HG03097 (cell line): Measurements from ENCODE around the gene QSOX1.

Source experiments
- ATAC-seq: cut with Tn5 transposase; IDR thresholded peaks from one replicate; pipeline ENCODE4 v1.9.1; 2021; ENCODE audit not compliant: unreplicated experiment, low FRiP score

The QSOX1 gene

DNA sequence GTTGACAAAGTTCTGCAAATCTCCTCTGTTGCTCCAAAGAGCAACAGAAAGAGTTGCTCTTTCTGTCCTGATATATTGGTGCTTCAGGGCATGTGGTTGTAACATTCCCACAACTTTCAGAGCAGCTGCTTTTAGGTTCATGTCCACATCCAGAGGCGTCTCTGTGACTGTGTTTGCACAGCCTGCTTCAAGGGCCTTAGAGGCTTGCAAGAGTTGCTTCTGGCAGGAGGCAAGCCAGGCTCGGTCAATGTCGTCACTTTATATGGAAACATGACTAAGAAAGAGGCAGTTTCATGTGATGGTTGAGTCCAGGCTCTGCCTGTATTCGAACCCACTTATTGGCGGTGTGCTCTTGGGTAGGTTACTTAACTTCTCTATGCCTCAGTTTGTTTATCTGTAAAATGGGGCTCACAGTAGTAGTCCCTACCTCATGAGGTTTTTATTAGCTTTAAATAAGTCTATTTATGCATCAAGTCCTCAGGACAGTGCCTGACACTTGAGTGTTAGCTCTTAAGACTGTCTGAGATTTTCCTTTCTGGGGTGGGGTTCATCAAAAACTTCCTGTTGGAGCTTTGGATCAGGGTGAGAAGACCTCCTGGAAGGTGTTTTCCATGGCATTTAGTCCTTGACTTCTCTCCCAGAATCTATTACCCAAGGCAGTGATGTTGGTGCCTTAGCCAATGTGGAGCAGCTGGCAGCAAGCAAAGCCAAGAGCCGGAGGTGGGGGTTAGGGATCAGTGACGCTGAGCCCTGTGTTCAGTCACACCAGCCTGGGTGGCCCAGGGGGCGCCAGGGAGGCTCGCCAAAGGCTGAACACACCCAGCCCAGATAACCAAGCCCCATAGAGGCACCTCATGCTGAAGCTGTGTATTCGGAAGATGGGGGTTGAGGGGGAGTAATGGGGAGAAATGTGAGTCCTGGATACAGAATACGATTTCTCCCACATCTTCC is 94.3 kb downstream of the QSOX1 start:
- ATAC-seq: no peak

DNA sequence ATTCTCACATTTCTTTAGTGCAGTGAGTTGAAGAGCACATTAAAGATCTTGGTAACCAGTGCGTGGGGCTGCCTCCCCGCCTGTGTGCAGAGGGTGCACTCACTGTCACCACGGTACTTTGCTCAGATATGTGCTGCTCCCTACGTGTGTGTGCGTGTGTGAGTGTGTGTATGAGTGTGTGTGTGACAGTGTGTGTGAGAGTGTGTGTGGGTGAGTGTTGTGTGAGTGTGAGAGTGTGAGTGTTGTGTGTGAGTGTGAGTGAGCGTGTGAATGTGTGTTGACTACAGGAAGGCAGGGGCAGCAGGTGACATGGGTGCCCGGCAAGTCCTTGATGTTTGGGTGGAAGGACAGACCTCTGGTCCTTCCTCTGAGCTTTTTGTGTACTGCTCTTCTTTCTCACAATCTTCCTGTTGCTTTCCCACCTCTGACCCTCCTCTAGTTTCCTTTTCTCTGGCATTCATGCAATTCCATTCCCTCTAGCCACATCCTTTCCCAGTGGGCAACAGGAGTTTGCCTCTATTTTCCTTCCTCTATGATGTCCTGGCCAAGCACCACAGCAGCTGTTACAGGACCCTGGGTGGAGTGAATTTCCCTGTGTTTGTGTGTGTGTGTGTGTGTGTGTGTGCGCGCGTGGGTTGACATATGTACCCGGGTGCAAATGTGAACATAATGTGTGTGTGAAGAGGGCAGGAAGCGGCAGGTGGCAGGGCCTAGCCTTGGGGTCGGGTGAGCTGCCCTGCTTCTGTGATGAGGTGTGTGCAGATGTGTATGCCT is 95.2 kb downstream of the QSOX1 start:
- ATAC-seq: no peak

DNA sequence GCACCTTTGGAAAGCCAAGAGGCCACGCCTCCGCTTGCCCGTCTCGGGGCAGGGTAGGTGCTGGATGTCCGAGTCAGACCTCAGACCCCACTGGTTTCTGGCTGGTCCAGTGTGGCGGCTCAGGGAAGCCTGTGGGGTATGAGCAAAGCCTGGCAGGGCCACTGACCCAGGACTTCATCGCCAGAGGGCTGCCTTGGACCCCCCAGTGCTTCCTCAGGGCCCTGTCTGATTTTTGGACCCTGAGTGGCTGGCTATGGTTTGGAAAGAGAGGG is 95.8 kb downstream of the QSOX1 start:
- no peak for ATAC-seq

DNA sequence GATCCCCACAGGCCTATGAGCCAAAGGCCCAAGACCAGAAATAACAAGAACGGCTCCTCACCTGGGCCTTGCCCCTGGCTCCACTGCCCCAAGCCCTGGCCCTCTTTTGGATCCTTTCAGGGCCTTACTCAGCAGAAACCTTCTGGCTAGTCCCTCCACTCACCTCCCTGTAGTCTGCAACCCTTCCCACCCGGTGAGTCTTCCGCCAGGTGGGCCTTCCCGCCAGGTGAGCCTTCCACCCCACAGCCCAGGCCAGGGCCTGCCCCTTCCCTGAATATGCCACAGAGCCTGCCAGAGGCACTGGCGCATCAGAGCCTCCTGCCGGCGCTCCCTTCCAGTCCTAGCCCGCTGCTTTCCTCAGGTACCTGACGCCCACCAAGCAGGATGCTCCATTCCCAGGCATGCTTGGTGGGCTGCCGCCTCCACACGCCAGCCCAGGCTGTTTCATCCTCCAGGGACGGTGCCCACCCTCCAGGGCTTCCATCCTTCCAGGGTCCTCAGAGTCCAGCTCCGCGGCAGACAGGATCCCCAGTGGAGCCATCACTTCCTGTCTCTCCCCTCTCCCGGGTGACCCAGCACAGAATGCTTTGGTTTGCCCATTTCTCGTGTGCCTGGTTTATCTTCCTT is 96.3 kb downstream of the QSOX1 start:
- no peak for ATAC-seq

DNA sequence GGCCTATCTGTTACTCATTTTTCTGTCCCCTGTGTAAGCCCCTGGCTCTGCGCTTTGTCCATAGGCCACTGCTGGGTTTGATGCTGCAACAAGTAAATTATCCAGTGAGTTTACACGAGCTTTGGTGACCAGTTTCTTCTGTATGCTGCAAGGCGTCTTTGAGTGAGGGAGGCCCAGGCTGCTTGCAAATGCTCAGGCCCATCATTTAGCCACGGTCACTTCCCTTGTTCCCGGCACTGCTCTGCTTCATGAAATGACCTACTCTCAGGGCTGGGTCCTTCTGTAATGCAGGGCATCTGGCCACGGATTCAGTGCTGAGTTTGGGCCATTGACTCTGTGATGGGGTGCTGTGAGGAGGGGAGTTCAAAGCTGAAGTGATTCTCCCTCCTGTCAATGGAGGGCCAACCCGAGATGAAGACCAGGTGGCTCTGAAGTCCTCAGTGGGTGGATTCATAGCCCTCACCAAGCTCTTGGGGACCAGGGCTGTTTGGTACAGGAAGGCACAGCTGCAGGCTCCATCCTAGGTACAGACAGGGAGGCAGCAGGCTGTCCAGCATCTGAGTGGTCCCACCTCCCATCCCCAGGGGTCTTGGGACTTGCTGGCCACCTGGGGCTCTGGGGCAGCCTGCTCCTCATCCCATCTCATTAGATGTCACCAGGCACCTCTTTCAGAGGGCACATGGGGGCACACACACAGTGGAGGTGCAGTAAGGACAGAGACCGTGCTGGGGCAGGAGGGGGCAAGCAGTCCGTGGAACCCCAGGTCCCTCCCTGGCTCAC is 97.0 kb downstream of the QSOX1 start:
- no peak for ATAC-seq

DNA sequence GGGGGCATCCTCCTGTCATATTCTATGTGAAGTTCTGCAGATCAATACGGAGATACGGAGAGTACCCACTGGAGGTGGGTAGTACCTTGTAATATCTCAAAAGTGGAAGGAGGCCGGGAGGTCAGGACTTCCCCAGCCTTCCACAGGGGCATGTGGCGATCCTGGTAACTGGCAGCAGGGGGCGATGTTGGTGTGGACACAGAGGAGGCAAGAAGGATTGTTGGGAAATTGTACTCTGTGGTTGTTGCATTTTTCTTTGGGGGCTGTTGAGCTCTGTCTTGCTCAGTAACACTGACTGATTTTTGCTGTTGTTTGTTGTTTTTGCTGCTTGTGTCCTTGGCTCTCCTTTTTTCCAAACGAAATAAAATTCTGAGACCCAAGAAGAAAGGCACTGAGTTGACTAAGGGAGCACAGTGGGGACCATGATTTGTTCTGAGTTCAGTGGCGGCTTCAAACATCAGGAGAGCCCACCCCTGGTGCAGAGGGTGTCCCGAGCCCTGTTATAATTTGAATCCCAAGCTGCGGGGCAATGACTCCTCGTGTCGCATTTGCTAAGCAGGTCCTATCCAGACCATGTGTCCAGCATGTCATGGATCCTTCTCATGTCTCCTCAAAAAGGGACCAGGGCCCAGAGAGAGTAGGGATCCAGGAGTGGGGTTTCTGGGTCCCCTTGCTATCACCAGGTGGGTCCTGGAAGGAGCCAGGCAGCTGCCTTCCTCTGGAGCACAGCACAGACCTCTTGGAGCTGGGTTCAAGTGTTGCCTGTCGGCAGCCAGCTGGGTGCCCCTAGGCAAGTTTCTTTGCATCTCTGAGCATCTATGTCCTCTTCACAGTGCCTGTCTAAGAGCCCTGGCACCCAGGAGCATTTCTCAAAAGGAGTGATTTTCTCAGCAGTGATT is 98.2 kb downstream of the QSOX1 start:
- peak; percentile 56 for ATAC-seq
